HEK293 (cell line): ENCODE data around the gene DMRTA2.

Experiments used
- CTCF ChIA-PET: fragments of 350-600 bp; formaldehyde crosslinking; extraction: SDS; loops from one replicate; lab custom pipeline; 2021; ENCODE audit warnings: antibody characterized with exemption; lab: Yijun Ruan, JAX
- POLR2A ChIA-PET: fragments of 300-600 bp; formaldehyde crosslinking; extraction: SDS; loops from one replicate; lab custom pipeline; 2020; ENCODE audit warnings: antibody characterized with exemption, inconsistent platforms; lab: Yijun Ruan, JAX
- H3K27ac ChIP-seq: fragments of 200-500 bp; sonication (Bioruptor generic); 2 replicates; pipeline ENCODE4 v1.5.1; 2014; ENCODE audit warnings: low read depth, low read length, control low read depth, inconsistent platforms; ENCODE audit errors: extremely low read depth
- H3K36me3 ChIP-seq, 2 experiments: fragments of 200-500 bp in 1 of 2; sonication (Bioruptor generic) in 1 of 2; 1 replicate in 1 of 2; 2 replicates in 1 of 2; pipeline ENCODE4 v1.5.1; 2014 to 2017; ENCODE audit warnings: inconsistent platforms in 2 of 2, low read length in 2 of 2; ENCODE audit not compliant: control insufficient read depth in 2 of 2, insufficient read depth in 1 of 2
- H3K4me1 ChIP-seq: fragments of 200-500 bp; sonication (Bioruptor generic); 2 replicates; pipeline ENCODE4 v1.5.1; 2014; ENCODE audit warnings: mild to moderate bottlenecking, low read length, inconsistent platforms; ENCODE audit not compliant: control insufficient read depth, insufficient read depth
- H3K4me3 ChIP-seq: 2 replicates; pipeline ENCODE4 v1.5.1; 2011; ENCODE audit warnings: low read depth, mild to moderate bottlenecking, control low read depth, low read length, moderate library complexity
- H3K9me3 ChIP-seq: fragments of 200-500 bp; sonication (Bioruptor generic); 2 replicates; pipeline ENCODE4 v1.5.1; 2014; ENCODE audit warnings: low read depth, low read length, inconsistent platforms; ENCODE audit not compliant: control insufficient read depth, insufficient read depth
- MZF1 ChIP-seq: fragments of 450-650 bp; formaldehyde crosslinking; IDR thresholded peaks from 2 replicates; pipeline ENCODE4 v1.5.1; 2017; ENCODE audit warnings: missing biosample characterization, missing genetic modification characterization, borderline replicate concordance
- SCRT1 ChIP-seq: fragments of 450-650 bp; formaldehyde crosslinking; IDR thresholded peaks from 2 replicates; pipeline ENCODE4 v1.5.1; 2016; ENCODE audit warnings: missing biosample characterization, missing genetic modification characterization, borderline replicate concordance
- SCRT2 ChIP-seq: fragments of 450-650 bp; formaldehyde crosslinking; IDR thresholded peaks from 2 replicates; pipeline ENCODE4 v1.5.1; 2016; ENCODE audit warnings: missing biosample characterization, missing genetic modification characterization
- SP3 ChIP-seq: fragments of 450-650 bp; formaldehyde crosslinking; IDR thresholded peaks from 2 replicates; pipeline ENCODE4 v1.5.1; 2016; ENCODE audit warnings: missing biosample characterization, missing genetic modification characterization
- ZBTB44 ChIP-seq: fragments of 450-650 bp; IDR thresholded peaks from 2 replicates; pipeline ENCODE4 v1.5.1; 2018; ENCODE audit warnings: missing biosample characterization, mild to moderate bottlenecking, missing genetic modification characterization
- ZEB2 ChIP-seq: fragments of 450-650 bp; formaldehyde crosslinking; IDR thresholded peaks from 2 replicates; pipeline ENCODE4 v1.5.1; 2016; ENCODE audit warnings: missing biosample characterization, missing genetic modification characterization
- ZNF112 ChIP-seq: fragments of 450-650 bp; formaldehyde crosslinking; IDR thresholded peaks from 2 replicates; pipeline ENCODE4 v1.5.0; 2017; ENCODE audit warnings: missing biosample characterization, missing genetic modification characterization
- ZNF274 ChIP-seq, 2 experiments: fragments of 200-500 bp in 1 of 2; fragments of 450-650 bp in 1 of 2; sonication (Bioruptor generic) in 1 of 2; formaldehyde crosslinking in 1 of 2; IDR thresholded peaks; 2 replicates each; pipeline versions ENCODE4 v1.5.1 to v1.6.1; 2014 to 2016; ENCODE audit warnings: borderline replicate concordance in 1 of 2, inconsistent platforms in 1 of 2, low read length in 1 of 2, missing biosample characterization in 1 of 2, missing genetic modification characterization in 1 of 2
- ZNF416 ChIP-seq: fragments of 450-650 bp; formaldehyde crosslinking; IDR thresholded peaks from 2 replicates; pipeline ENCODE4 v1.5.1; 2016; ENCODE audit warnings: missing biosample characterization, missing genetic modification characterization
- ZNF510 ChIP-seq: fragments of 450-650 bp; formaldehyde crosslinking; IDR thresholded peaks from 2 replicates; pipeline ENCODE4 v1.5.1; 2018; ENCODE audit warnings: mild to moderate bottlenecking, missing genetic modification characterization, missing biosample characterization; ENCODE audit not compliant: insufficient replicate concordance
- ZNF530 ChIP-seq: fragments of 450-650 bp; formaldehyde crosslinking; IDR thresholded peaks from 2 replicates; pipeline ENCODE4 v1.5.1; 2016; ENCODE audit warnings: low read depth, missing biosample characterization, missing genetic modification characterization
- ZNF610 ChIP-seq: fragments of 450-650 bp; formaldehyde crosslinking; IDR thresholded peaks from 2 replicates; pipeline ENCODE4 v1.5.1; 2016; ENCODE audit warnings: missing biosample characterization, missing genetic modification characterization, borderline replicate concordance
- ZNF629 ChIP-seq: fragments of 450-650 bp; formaldehyde crosslinking; IDR thresholded peaks from 2 replicates; pipeline ENCODE4 v1.5.1; 2017; ENCODE audit warnings: missing biosample characterization, missing genetic modification characterization
- ZNF654 ChIP-seq: fragments of 450-650 bp; formaldehyde crosslinking; IDR thresholded peaks from 2 replicates; pipeline ENCODE4 v1.5.1; 2016; ENCODE audit warnings: low read depth, missing biosample characterization, missing genetic modification characterization
- ZNF707 ChIP-seq: fragments of 450-650 bp; formaldehyde crosslinking; IDR thresholded peaks from 2 replicates; pipeline ENCODE4 v1.5.1; 2016; ENCODE audit warnings: missing biosample characterization, missing genetic modification characterization
- TF ChIP-seq, protein P1 (sequence below): fragments of 450-650 bp; formaldehyde crosslinking; IDR thresholded peaks from 2 replicates; pipeline ENCODE4 v1.5.1; 2016; ENCODE audit warnings: missing biosample characterization, missing genetic modification characterization

The DMRTA2 gene

GRCh38 chr1:50373532-50373931, 49.7 kb downstream of the DMRTA2 start:
- ChIA-PET POLR2A (no interaction called here), CTCF (interaction anchor here (0.6 to 3.5 kb wide), 2 partner anchors 231 to 429 kb away, joined by 6 to 15 read pairs; no protein-coding TSS in a partner anchor)
- Histone ChIP-seq H3K4me3 (no peak overlapping the region), H3K4me1 (no peaks in the 10 kb centered on the region), H3K27ac (no peak overlapping the region), H3K9me3 (no peaks in the 10 kb centered on the region), H3K36me3 (no peaks in the 10 kb centered on the region)
- TF ChIP-seq ZNF112, result no peak
- TF ChIP-seq ZNF610 (tag by site-specific recombination), result no peak
- TF ChIP-seq ZNF510 (tag by site-specific recombination), result no peak
- TF ChIP-seq ZBTB44 (tag by site-specific recombination), result no peak
- no peak for TF ChIP-seq SP3 (tag by site-specific recombination)
- no peak for TF ChIP-seq ZNF416
- TF ChIP-seq, protein P1, sequence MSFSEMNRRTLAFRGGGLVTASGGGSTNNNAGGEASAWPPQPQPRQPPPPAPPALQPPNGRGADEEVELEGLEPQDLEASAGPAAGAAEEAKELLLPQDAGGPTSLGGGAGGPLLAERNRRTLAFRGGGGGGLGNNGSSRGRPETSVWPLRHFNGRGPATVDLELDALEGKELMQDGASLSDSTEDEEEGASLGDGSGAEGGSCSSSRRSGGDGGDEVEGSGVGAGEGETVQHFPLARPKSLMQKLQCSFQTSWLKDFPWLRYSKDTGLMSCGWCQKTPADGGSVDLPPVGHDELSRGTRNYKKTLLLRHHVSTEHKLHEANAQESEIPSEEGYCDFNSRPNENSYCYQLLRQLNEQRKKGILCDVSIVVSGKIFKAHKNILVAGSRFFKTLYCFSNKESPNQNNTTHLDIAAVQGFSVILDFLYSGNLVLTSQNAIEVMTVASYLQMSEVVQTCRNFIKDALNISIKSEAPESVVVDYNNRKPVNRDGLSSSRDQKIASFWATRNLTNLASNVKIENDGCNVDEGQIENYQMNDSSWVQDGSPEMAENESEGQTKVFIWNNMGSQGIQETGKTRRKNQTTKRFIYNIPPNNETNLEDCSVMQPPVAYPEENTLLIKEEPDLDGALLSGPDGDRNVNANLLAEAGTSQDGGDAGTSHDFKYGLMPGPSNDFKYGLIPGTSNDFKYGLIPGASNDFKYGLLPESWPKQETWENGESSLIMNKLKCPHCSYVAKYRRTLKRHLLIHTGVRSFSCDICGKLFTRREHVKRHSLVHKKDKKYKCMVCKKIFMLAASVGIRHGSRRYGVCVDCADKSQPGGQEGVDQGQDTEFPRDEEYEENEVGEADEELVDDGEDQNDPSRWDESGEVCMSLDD (tag by site-specific recombination), result no peak
- no peak for TF ChIP-seq ZNF274 (IDR thresholded peaks at IDR 0.05; ENCODE audit: low read length)
- no peak for TF ChIP-seq ZNF274 (tag by site-specific recombination; IDR thresholded peaks at IDR 0.05; ENCODE audit: borderline replicate concordance)
- TF ChIP-seq ZNF530 (tag by site-specific recombination), result no peak
- no peak for TF ChIP-seq ZEB2 (tag by site-specific recombination)
- TF ChIP-seq MZF1 (tag by site-specific recombination), result no peak
- TF ChIP-seq, all 188 proteins: peak for 0

GRCh38 chr1:50371749-50372148, 51.5 kb downstream of the DMRTA2 start:
- no peaks in the 10 kb centered on the region for H3K4me1 ChIP-seq
- ChIA-PET CTCF (interaction anchor here (0.5 to 3.5 kb wide), 4 partner anchors 59 to 234 kb away, joined by 3 to 15 read pairs (median 6); no protein-coding TSS in a partner anchor), POLR2A (no interaction called here)
- H3K27ac ChIP-seq, result no peak overlapping the region
- H3K4me3 ChIP-seq, result no peak overlapping the region
- TF ChIP-seq ZNF707 (tag by site-specific recombination), result no peak
- 0 out of 2 replicates have a peak, but pooled peaks have one; percentile 12 for TF ChIP-seq SCRT2 (tag by site-specific recombination)
- TF ChIP-seq, all 188 proteins: peak for 1
- Histone ChIP-seq H3K36me3 (no peaks in the 10 kb centered on the region), H3K9me3 (no peaks in the 10 kb centered on the region)

GRCh38 chr1:50369830-50370229, 53.4 kb downstream of the DMRTA2 start:
- POLR2A ChIA-PET, result no interaction called here
- Histone ChIP-seq H3K27ac (no peak overlapping the region), H3K36me3 (no peaks in the 10 kb centered on the region), H3K4me3 (no peak overlapping the region), H3K4me1 (no peaks in the 10 kb centered on the region)
- TF ChIP-seq ZNF654 (tag by site-specific recombination), result peak; percentile 15; the same call in 1 of the 2 replicates
- no peak for TF ChIP-seq SCRT1
- no peak for TF ChIP-seq ZNF629
- TF ChIP-seq, all 188 proteins: peak for 1
- H3K9me3 ChIP-seq, result no peaks in the 10 kb centered on the region
- CTCF ChIA-PET, result interaction anchor here (1.6 to 2.3 kb wide), 4 partner anchors 8 to 332 kb away, joined by 4 to 15 read pairs (median 5); no protein-coding TSS in a partner anchor
